ENCODE results near the gene LRBA.
"Not testable (repeated sequence)": the region's sequence is repeated elsewhere in the genome, so short reads cannot be mapped to it uniquely, and the experiment has no call there.

Gene LRBA

DNA sequence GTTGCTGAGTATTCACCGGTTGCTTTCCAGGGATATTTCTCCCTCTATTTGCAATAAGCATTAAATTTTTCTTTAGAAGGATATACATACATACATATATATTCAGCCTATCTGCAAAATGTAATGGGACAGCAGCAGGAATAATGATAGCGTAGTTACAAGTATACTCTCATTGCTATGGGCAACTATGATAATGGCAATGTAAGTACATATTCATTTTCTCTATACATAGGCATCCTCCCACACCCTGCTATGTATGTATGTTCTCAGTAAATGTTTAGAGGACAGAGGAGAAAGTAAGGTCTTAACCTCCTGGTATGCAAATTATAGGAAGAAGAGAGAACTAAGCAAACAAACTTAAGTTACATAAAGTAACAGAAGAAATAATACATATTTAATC is 452.8 kb downstream of the LRBA start:
- no peak for DNase-seq (ENCODE audit: low read depth)

GRCh38 chr4:150561143-150561737 is 453.8 kb downstream of the LRBA start:
- no peak for DNase-seq (ENCODE audit: low read depth)

- DNase-seq (ENCODE audit: low read depth), result not testable (repeated sequence)
Measured at GRCh38 chr4:150557811-150558210, 457.3 kb downstream of the LRBA start.

GRCh38 chr4:150547154-150547838 is 467.8 kb downstream of the LRBA start:
- DNase-seq (ENCODE audit: low read depth), result no peak

GRCh38 chr4:150546286-150546685 is 468.8 kb downstream of the LRBA start:
- no peak for DNase-seq (ENCODE audit: low read depth)

- no peak for DNase-seq (ENCODE audit: low read depth)
Measured at GRCh38 chr4:150543042-150543441, 472.0 kb downstream of the LRBA start.

DNA sequence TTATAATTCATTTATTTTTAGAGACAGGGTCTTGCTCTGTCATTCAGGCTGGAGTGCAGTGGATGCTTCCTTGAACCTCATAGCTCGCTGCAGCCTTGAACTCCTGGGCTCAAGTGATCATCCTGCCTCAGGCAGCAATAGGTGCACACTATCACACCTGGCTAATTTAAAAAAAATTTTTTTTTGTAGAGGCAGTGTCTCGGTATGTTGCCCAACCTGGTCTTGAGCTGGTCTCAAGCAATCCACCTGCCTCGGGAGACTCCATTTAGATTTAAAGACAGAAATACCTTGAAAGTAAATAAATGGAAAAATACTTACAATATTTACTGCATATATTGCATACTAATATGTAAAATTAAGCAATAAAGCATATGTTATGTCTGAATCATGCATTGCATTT is 473.4 kb downstream of the LRBA start:
- no peak for DNase-seq (ENCODE audit: low read depth)

- DNase-seq (ENCODE audit: low read depth), result no peak
Measured at GRCh38 chr4:150540959-150541360, 474.1 kb downstream of the LRBA start.

DNA sequence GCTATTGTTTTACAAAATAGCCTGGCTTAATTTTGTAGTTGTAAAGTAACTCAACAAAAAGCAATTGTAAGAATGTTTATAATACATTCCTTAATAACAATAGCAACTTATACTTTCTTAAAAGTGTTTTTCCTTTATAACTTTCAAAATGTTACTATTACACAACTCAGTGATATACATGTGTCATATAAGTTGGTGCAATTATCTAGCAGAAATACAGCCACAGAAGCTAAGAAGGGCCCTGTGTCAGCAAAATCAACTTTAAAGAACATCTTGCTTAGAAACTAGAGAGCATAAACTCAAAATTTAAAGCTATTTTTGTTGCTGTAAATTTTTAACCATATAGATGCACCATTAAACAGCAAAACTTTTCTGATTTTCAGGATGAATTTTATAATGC is 474.5 kb downstream of the LRBA start:
- no peak for DNase-seq (ENCODE audit: low read depth)

DNA sequence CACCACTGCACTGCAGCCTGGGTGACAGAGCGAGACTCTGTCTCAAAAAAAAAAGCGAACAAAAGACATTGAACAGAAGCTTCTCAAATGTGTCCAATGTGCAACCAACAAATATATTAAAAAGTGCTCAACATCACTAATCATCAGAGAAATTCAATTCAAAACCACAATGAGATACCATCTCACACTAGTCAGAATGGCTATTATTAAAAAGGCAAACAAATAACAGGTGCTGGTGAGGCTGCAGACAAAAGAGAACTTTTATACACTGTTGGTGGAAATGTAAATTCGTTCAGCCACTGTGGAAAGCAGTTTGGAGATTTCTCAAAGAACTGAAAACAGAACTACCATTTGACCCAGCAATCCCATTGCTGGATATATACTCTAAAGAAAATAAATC is 477.2 kb downstream of the LRBA start:
- DNase-seq (ENCODE audit: low read depth), result not testable (repeated sequence)

GRCh38 chr4:150534818-150535217 is 480.3 kb downstream of the LRBA start:
- DNase-seq (ENCODE audit: low read depth), result no peak

- no peak for DNase-seq (ENCODE audit: low read depth)
Measured at GRCh38 chr4:150533673-150534072, 481.4 kb downstream of the LRBA start.

DNA sequence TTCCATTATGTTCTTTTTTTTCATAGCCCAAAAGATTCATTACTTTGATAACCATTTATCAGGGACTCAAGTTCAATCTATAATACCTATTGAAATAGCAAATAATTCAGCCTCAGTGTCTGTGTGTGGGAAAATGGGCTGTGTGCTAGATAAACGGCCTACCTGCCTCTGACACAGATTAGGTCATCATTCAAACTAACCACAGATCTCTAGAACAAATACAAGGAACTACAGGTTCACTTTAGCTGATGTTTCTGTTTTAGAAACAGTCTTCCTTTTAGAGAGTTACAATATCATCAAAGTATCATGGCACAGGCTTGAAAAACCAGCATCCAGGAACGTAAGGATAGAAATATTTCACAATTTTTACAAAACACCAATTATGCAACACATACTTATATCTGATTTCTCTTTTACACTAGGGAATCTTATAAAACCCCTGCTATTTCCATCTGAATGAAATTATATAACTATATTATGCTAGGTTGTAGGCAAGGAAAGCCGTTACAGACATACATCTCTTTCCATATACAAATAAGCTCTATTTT is 489.7 kb downstream of the LRBA start:
- no peak for DNase-seq (ENCODE audit: low read depth)

GRCh38 chr4:150518559-150518958 is 496.5 kb downstream of the LRBA start:
- no peak for DNase-seq (ENCODE audit: low read depth)

DNA sequence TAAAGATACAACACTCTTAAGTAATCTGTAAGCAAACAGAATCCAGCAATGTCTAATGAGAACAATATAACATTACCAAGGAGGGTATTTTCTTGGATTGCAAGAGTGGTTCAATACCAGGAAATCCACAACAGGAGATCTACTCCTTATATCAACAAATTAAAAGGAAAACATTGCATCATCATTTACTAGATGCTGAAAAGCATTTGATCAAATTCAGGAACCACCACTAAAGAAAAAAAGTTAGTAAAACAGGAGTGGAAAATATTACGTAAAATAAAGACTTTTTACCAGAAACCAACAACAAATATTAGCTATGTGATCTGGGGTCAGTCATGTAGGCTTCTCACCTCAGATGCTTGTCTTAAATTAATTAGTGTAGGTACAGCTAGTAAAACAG is 499.9 kb downstream of the LRBA start:
- no peak for DNase-seq (ENCODE audit: low read depth)

- no peak for DNase-seq (ENCODE audit: low read depth)
Measured at GRCh38 chr4:150514709-150515108, 500.4 kb downstream of the LRBA start.

DNA sequence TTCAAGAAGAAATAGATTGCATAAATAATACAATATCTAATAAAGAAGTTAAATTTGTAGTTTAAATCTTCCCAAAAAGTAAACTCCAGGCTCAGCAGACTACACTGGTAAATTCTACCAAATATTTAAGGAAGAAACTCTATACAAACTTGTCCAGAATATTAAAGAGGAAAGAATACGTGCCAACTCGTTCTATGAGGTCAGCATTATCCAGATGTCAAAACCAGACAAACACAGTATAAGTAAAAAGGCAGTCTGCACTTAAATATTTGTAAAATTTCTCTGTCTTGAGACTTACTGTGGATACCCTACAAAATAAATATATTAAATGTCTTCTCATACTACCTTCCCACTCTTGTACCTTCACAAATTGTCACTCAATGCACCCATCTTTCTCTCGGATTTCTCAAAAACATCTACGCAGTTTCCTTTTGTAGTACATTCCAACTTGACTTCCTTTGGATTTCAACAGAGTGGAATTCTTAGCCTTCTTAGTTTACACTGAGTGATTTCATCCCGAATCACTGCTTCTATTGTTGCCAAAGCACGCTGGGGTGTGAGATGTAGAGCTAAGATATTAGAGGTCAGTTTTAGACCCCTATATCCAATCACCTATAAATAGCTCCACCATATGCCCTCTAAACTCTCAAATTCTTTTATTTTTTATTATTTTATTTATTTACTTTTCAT is 504.8 kb downstream of the LRBA start:
- no peak for DNase-seq (ENCODE audit: low read depth)

DNA sequence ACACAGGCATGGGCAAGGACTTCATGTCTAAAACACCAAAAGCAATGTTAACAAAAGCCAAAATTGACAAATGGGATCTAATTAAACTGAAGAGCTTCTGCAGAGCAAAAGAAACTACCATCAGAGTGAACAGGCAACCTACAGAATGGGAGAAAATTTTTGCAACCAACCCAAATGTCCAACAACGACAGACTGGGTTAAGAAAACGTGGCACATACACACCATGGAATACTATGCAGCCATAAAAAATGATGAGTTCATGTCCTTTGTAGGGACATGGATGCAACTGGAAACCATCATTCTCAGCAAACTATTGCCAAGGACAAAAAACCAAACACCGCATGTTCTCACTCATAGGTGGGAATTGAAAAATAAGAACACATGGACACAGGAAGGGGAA is 507.4 kb downstream of the LRBA start:
- DNase-seq (ENCODE audit: low read depth), result not testable (repeated sequence)

- no peak for DNase-seq (ENCODE audit: low read depth)
Measured at GRCh38 chr4:150501983-150502382, 513.1 kb downstream of the LRBA start.

DNA sequence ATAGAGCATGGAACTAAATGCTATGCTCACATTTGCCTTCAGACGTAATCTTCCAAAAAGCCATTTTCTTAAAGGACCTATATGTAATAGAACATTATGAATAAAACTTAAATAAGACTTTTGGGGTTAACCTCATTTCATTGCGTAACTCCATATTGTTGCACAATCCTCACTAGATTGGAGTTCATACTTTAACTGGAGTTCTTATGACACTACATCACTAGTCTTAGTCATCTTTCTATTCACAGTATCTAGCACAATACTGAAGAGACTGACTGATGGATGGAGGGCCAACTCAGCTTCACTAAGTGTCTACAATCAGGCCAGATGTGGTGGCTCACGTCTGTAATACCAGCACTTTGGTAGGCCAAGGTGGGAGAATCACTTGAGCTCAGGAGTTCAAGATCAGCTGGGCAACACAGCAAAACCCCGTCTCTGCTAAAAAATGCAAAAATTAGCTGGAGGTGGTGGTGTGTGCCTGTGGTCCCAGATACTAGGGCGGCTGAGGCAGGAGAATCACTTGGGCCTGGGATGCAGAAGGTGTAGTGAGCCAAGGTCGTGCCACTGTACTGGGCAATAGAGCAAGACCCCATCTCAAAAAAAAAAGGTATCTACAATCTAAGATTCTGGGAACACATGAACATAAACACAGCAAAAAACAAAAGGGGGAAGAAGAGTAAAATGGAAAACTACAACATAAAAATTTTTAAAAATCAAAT is 513.9 kb downstream of the LRBA start:
- no peak for DNase-seq (ENCODE audit: low read depth)

DNA sequence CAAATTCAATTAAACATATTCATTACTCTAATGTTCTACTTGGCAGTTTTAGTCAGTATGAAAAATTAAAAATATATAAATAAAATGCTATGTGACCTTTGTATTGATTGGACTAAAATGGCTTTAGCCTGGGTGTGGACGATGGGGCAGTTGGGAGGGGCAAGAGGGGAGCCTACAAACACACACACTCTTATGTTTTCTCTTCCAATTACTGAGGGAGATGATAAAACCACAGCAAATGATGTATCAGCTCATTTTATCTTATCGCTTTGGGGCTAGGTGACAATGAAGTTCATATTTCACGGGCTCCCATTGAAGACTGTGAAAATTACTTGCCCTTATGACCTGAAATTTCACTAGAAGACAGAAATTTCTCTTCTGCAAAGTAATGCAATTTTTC is 517.5 kb downstream of the LRBA start:
- DNase-seq (ENCODE audit: low read depth), result no peak

DNA sequence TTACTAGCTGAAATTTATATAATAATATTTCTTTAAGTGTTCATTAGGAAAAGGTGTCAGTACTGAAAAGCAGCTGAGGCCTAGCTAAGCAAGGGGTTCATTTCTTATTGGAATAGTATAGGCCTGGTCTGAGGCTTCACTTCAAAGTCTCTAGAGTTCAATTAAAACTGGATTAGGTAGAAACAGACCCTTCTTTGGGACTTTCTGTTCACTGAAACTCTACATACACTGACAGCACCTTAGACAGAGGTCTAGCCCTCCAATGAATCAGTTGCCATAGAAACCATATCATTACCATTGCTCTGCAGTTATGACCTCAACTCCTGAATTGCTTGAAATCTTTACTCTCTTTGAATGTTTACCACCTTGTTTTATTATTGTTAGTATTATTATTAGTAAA is 519.5 kb downstream of the LRBA start:
- no peak for DNase-seq (ENCODE audit: low read depth)

DNA sequence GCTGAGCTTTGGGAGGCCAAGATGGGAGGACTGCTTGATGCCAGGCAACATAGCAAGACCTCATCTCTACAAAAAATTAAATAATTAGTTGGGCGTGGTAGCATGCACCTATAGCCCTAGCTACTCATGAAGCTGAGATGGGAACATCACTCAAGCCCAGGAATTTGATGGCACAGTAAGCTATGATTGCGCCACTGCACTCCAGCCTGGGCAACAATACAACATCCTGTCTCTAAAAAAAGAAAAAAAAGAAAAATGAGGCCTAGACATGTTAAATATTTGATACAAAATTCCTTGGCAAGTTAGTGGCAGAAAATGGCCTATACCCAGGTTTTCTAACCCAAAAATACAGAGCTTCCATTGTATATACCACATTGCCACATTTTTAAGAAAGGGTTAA is 521.2 kb downstream of the LRBA start:
- DNase-seq (ENCODE audit: low read depth), result no peak
